Measurements from ENCODE around the gene FAM3C. TPM values are rescaled to one million over a fixed set of nuclear protein-coding genes. Genes with fewer than 3 reads are reported as not detected.

FAM3C gene
- total and polyA plus RNA-seq, 2 of the 8 experiments (the other 6 are each of a cell fraction or from before 2014, with no cell fraction given) = 27.0 to 77.7 TPM

GRCh38 chr7:121305109-121305508, 91.0 kb downstream of the FAM3C start:
- Histone ChIP-seq H3K36me3 (ENCODE audit: control insufficient read depth in 2 of 4, insufficient read depth in 4 of 4, low read length in 3 of 4) (no peaks in the 10 kb centered on the region; a peak in 1 of 8 replicates), H3K23ac (ENCODE audit: insufficient read length) (no peak overlapping the region), H2AK5ac (ENCODE audit: low read depth, low read length) (no peak overlapping the region), H3K56ac (replicated peaks; ENCODE audit: insufficient read length, low read depth, low read length) (no peak overlapping the region), H3K23me2 (ENCODE audit: low read depth, low read length) (no peaks in the 10 kb centered on the region), H3K27me3 (replicated peaks in 1 of 4; ENCODE audit: control insufficient read depth in 3 of 4, extremely low read depth in 1 of 4, insufficient read depth in 3 of 4, low read length in 3 of 4) (no peaks in the 10 kb centered on the region), H4K20me1 (replicated peaks in 1 of 2; ENCODE audit: control insufficient read depth in 1 of 2, insufficient read depth in 2 of 2, low read length in 2 of 2) (no peaks in the 10 kb centered on the region), H3K4ac (replicated peaks; ENCODE audit: insufficient read length, low read depth, low read length) (no peak overlapping the region), H2BK12ac (ENCODE audit: low read depth, low read length) (no peak overlapping the region), H3K79me2 (ENCODE audit: control insufficient read depth in 1 of 2, insufficient read depth in 2 of 2, low read length in 2 of 2) (no peaks in the 10 kb centered on the region), H2AFZ (ENCODE audit: low read length) (no peak overlapping the region), H3K79me1 (ENCODE audit: low read depth, low read length) (no peaks in the 10 kb centered on the region), H4K5ac (ENCODE audit: insufficient read length, low read depth, low read length) (no peak overlapping the region), H3K27ac (ENCODE audit: low read depth, low read length) (no peak overlapping the region), H3K9me3 (ENCODE audit: insufficient read depth in 2 of 2, low read depth in 1 of 2, low read length in 1 of 2) (no peaks in the 10 kb centered on the region), H3K9ac (replicated peaks in 1 of 4; ENCODE audit: extremely low read depth in 1 of 4, low read depth in 3 of 4, low read length in 3 of 4) (no peak overlapping the region), H2BK120ac (replicated peaks; ENCODE audit: low read depth, low read length) (no peak overlapping the region), H2BK15ac (ENCODE audit: low read length) (no peak overlapping the region), H3K18ac (ENCODE audit: extremely low read depth, low read length) (no peak overlapping the region), H3K4me2 (ENCODE audit: insufficient read depth in 1 of 2, low read depth in 2 of 2, low read length in 2 of 2) (no peak overlapping the region), H3K4me1 (replicated peaks in 1 of 4; ENCODE audit: control insufficient read depth in 3 of 4, insufficient read depth in 4 of 4, low read length in 3 of 4) (no peaks in the 10 kb centered on the region), H4K91ac (replicated peaks; ENCODE audit: insufficient read length, low read length) (no peak overlapping the region), H2BK5ac (ENCODE audit: low read depth, low read length) (no peak overlapping the region), H3K4me3 (ENCODE audit: extremely low read depth in 1 of 4, insufficient read depth in 2 of 4, low read depth in 3 of 4, low read length in 4 of 4) (no peak overlapping the region), H3K14ac (ENCODE audit: insufficient read length) (no peak overlapping the region), H2BK20ac (ENCODE audit: low read length) (no peak overlapping the region), H4K8ac (ENCODE audit: extremely low read depth, insufficient read depth, low read length) (no peak overlapping the region)
- ChIA-PET POLR2A (ENCODE audit: partially characterized antibody) (no interaction called here), CTCF (ENCODE audit: partially characterized antibody) (interaction anchor here (0.8 kb wide), 1 partner anchor 12 kb away, joined by 4 read pairs; no protein-coding TSS in a partner anchor)
- TF ChIP-seq JUN (IDR thresholded peaks at IDR 0.05; ENCODE audit: low read depth, low read length) (no peak), YY1 (IDR thresholded peaks at IDR 0.05; ENCODE audit: low read depth, low read length) (no peak), EP300 (IDR thresholded peaks at IDR 0.05; ENCODE audit: borderline replicate concordance in 1 of 2, low read depth in 2 of 2, low read length in 2 of 2) (no peak), ATF3 (IDR thresholded peaks at IDR 0.05; ENCODE audit: insufficient read depth, low read depth, low read length) (no peak), POLR2A (IDR thresholded peaks at IDR 0.05; ENCODE audit: control extremely low read depth in 1 of 2, low read depth in 2 of 2, low read length in 2 of 2) (no peak), E2F6 (IDR thresholded peaks at IDR 0.05) (no peak)
- no peak for FAIRE-seq
- DNase-seq (ENCODE audit: low read depth in 1 of 2, low spot score in 2 of 2) = no peak
- 78% methylated on average over 3 of the region's 3 CpGs; no CpG with 5 or more reads in 1 of the 2 experiments for WGBS, 2 experiments (ENCODE audit: extremely low coverage in 1 of 2, insufficient coverage in 1 of 2, insufficient read length in 1 of 2, insufficient replicate concordance in 2 of 2, low coverage in 1 of 2, low lambda C conversion rate in 2 of 2, missing lambda C conversion rate in 1 of 2)
